ENCODE results near the gene PANK1. TPM values are rescaled to one million over a fixed set of nuclear protein-coding genes. Genes with fewer than 3 reads are reported as not detected.

Gene PANK1
- total RNA-seq, 1 experiment from 2014 or later = 33.2 TPM

GRCh38 chr10:89535171-89536012 is 109.7 kb downstream of the PANK1 start, which contains the start of gene SLC16A12:
SLC16A12 (minus strand) TSS chr10:89535594; CDS start chr10:89462578, 73,016 bp downstream.
- peaks cover 30% of the 10 kb centered on the region for H3K27me3 Mint-ChIP-seq (ENCODE audit: low read depth)
- no peak within 1 kb of the TSS for H3K9ac ChIP-seq (ENCODE audit: extremely low read depth, insufficient read length, low read length)
- peak; percentile 75 for DNase-seq

More at GRCh38 chr10:89535171-89536012, 109.7 kb downstream of the PANK1 start, which contains the start of gene SLC16A12:
- peaks cover 41 to 46% of the 10 kb centered on the region in 2 experiments for H3K4me1 Mint-ChIP-seq
- peaks cover 0 to 3% (median 0%) of the 10 kb centered on the region in 3 experiments; a peak in 1 of 7 replicates for H3K36me3 Mint-ChIP-seq (ENCODE audit: insufficient read depth in 1 of 3, low read depth in 3 of 3)
- H3K79me1 ChIP-seq (ENCODE audit: insufficient read depth, low read depth, low read length, poor library complexity, severe bottlenecking) = no peaks in the 10 kb centered on the region
- H3K14ac ChIP-seq (ENCODE audit: insufficient read depth, low read length) = peak within 1 kb of the TSS; percentile 62
- H3K23ac ChIP-seq (ENCODE audit: insufficient read length, low read depth, low read length) = no peak within 1 kb of the TSS
- peak; percentile 51 for TF ChIP-seq CTCF (conservative IDR thresholded peaks at IDR 0.05)
- no peak within 1 kb of the TSS for H4K8ac ChIP-seq (replicated peaks; ENCODE audit: insufficient read length, low read depth, low read length)
- H3K79me2 ChIP-seq (ENCODE audit: insufficient read depth, low read length) = no peaks in the 10 kb centered on the region
- no peak within 1 kb of the TSS for H3K27ac ChIP-seq (ENCODE audit: insufficient read length, low read depth, low read length)
- peak within 1 kb of the TSS; percentile 89 for H3K4me2 ChIP-seq (ENCODE audit: insufficient read depth, insufficient read length, low read length)
- H2AK5ac ChIP-seq (ENCODE audit: insufficient read length, low read length) = no peak within 1 kb of the TSS
- no peak within 1 kb of the TSS for H2BK15ac ChIP-seq (ENCODE audit: low read depth, low read length)
- no peak within 1 kb of the TSS for H2AFZ ChIP-seq (ENCODE audit: low read length)
- no CpG with 5 or more reads among the region's 87 CpGs for WGBS (ENCODE audit: extremely low coverage, insufficient read length, low lambda C conversion rate)
- H2BK120ac ChIP-seq (ENCODE audit: low read depth, low read length, poor library complexity, severe bottlenecking) = no peak within 1 kb of the TSS
- H3K27me3 ChIP-seq (ENCODE audit: insufficient read depth, low read length) = peaks cover 3% of the 10 kb centered on the region
- H4K5ac ChIP-seq (ENCODE audit: insufficient read length, low read depth, low read length) = no peak within 1 kb of the TSS
- H3T11ph ChIP-seq (ENCODE audit: low read length) = no peak within 1 kb of the TSS
- H3K9me3 ChIP-seq (ENCODE audit: control insufficient read depth, low read depth, low read length) = no peaks in the 10 kb centered on the region
- peak within 1 kb of the TSS in 2 of 3 experiments; percentile 77 to 95; a peak in 2 of 7 replicates for H3K27ac Mint-ChIP-seq
- H3K23me2 ChIP-seq (ENCODE audit: insufficient read length, low read depth, low read length, poor library complexity, severe bottlenecking) = peaks cover 13% of the 10 kb centered on the region
- H3K56ac ChIP-seq (ENCODE audit: insufficient read length, low read depth, low read length) = no peak within 1 kb of the TSS
- no peak within 1 kb of the TSS for H3K18ac ChIP-seq (ENCODE audit: insufficient read length, low read depth, low read length)
- no peak within 1 kb of the TSS for H3K4ac ChIP-seq (ENCODE audit: low read depth, low read length)
- no peaks in the 10 kb centered on the region for H3K9me3 Mint-ChIP-seq
- H3K4me1 ChIP-seq (ENCODE audit: insufficient read depth, low read length) = peaks cover 2% of the 10 kb centered on the region; the same call in 1 of the 2 replicates
- H2BK5ac ChIP-seq (ENCODE audit: insufficient read length, low read length) = no peak within 1 kb of the TSS
- H2BK12ac ChIP-seq (ENCODE audit: insufficient read length, low read depth, low read length) = no peak within 1 kb of the TSS
- no peak within 1 kb of the TSS for H4K91ac ChIP-seq (ENCODE audit: insufficient read length, low read depth, low read length)
- H2BK20ac ChIP-seq (ENCODE audit: low read depth, low read length, poor library complexity, severe bottlenecking) = no peak within 1 kb of the TSS
- H3K4me3 Mint-ChIP-seq = peak within 1 kb of the TSS; percentile 65 to 83
- H4K20me1 ChIP-seq (ENCODE audit: control insufficient read depth, insufficient read depth, insufficient read length) = no peaks in the 10 kb centered on the region

Data from H9 (cell line).